K562 (cell line): ENCODE data around the gene CCDC106. TPM values are rescaled to one million over a fixed set of nuclear protein-coding genes. Genes with fewer than 3 reads are reported as not detected.

Experiments used
- AFF4 ChIP-seq: sonication (generic); formaldehyde crosslinking; IDR thresholded peaks from 2 replicates; pipeline ENCODE4 v1.8.0; 2023; ENCODE audit warnings: mild to moderate bottlenecking, missing genetic modification reagents
- HDAC6 ChIP-seq: IDR thresholded peaks from 2 replicates; pipeline ENCODE4 v1.6.1; 2012; ENCODE audit warnings: low read depth, mild to moderate bottlenecking, control low read depth, inconsistent platforms, low read length, moderate library complexity
- HDAC8 ChIP-seq: fragments of 450-650 bp; IDR thresholded peaks from 2 replicates; pipeline ENCODE4 v1.6.1; 2016; ENCODE audit warnings: mild to moderate bottlenecking, missing genetic modification characterization, moderate library complexity, missing compliant biosample characterization
- HOXB6 ChIP-seq: fragments of 250-450 bp; sonication (Bioruptor Pico); IDR thresholded peaks from 2 replicates; pipeline ENCODE4 v1.5.1; 2022; ENCODE audit warnings: mild to moderate bottlenecking, borderline replicate concordance
- RB1 ChIP-seq: fragments of 450-650 bp; IDR thresholded peaks from 2 replicates; pipeline ENCODE4 v1.6.1; 2017; ENCODE audit warnings: low read depth, mild to moderate bottlenecking
- RBM39 ChIP-seq: fragments of 200-400 bp; formaldehyde crosslinking; optimal IDR thresholded peaks from 2 replicates; pipeline ENCODE3; 2018; ENCODE audit warnings: low read depth, low read length
- SMAD4 ChIP-seq: fragments of 250-450 bp; sonication (Bioruptor Pico); conservative IDR thresholded peaks from 2 replicates; pipeline ENCODE4 v1.8.0; 2021; ENCODE audit warnings: inconsistent platforms, mild to moderate bottlenecking, moderate library complexity
- TAF1 ChIP-seq: IDR thresholded peaks from 2 replicates; pipeline ENCODE4 v1.6.1; 2011; ENCODE audit warnings: mild to moderate bottlenecking, low read length, moderate library complexity; ENCODE audit not compliant: insufficient read depth, control insufficient read depth, severe bottlenecking; ENCODE audit errors: extremely low read depth
- U2AF1 ChIP-seq: fragments of 200-400 bp; formaldehyde crosslinking; optimal IDR thresholded peaks from 2 replicates; pipeline ENCODE3; 2017; ENCODE audit warnings: mild to moderate bottlenecking, low read depth, low read length, moderate library complexity
- ZNF124 ChIP-seq: sonication (generic); formaldehyde crosslinking; IDR thresholded peaks from 2 replicates; pipeline ENCODE4 v1.8.1; 2022; ENCODE audit warnings: missing genetic modification reagents
- polyA plus RNA-seq, 8 experiments: library from polyadenylated mRNA; depleted of rRNA in 4 of 8; stranded (reverse) in 5 of 8; unstranded in 3 of 8; fragments of >200 nt; fragmentation: Nextera tagmentation in 2 of 8; fragmentation: Illumina TruSeq in 1 of 8; extraction: Ambion mirVana in 2 of 8; extraction: Trizol in 1 of 8; gene quantifications; 2 replicates each; pipeline versions ENCODE4 v1.2.1 to v1.2.3, GENCODE V29; 2011 to 2014; ENCODE audit warnings: inconsistent platforms in 1 of 8, missing spikeins in 1 of 8
- total RNA-seq, 7 experiments: library from RNA; depleted of rRNA in 6 of 7; stranded (reverse); fragments of >200 nt in 6 of 7; fragmentation: Illumina TruSeq in 2 of 7; extraction: Trizol in 2 of 7; gene quantifications; 2 replicates each; pipeline versions ENCODE4 v1.2.1 to v1.2.3, GENCODE V29; 2011 to 2021; ENCODE audit warnings: low replicate concordance in 1 of 7
- TF ChIP-seq, protein P1 (sequence below): fragments of 450-650 bp; IDR thresholded peaks from 2 replicates; pipeline ENCODE4 v1.6.1; 2016; ENCODE audit warnings: missing biosample characterization, missing genetic modification characterization
- TF ChIP-seq, protein P2 (sequence below): fragments of 250-450 bp; sonication (Bioruptor Pico); IDR thresholded peaks from 2 replicates; pipeline ENCODE4 v1.4.0; 2020; ENCODE audit warnings: mild to moderate bottlenecking, moderate library complexity
- TF ChIP-seq, protein P3 (sequence below), 2 experiments: IDR thresholded peaks; 2 replicates each; pipeline ENCODE4 v1.6.1; 2012; ENCODE audit warnings: improper control_type of control experiment in 2 of 2, low read depth in 2 of 2, low read length in 2 of 2, borderline replicate concordance in 1 of 2

The CCDC106 gene
- total and polyA plus RNA-seq, 9 of the 15 experiments (the other 6 are each of a cell fraction or from before 2014, with no cell fraction given), result 0.10 to 27.5 (median 15.0) TPM; not detected in 1

DNA sequence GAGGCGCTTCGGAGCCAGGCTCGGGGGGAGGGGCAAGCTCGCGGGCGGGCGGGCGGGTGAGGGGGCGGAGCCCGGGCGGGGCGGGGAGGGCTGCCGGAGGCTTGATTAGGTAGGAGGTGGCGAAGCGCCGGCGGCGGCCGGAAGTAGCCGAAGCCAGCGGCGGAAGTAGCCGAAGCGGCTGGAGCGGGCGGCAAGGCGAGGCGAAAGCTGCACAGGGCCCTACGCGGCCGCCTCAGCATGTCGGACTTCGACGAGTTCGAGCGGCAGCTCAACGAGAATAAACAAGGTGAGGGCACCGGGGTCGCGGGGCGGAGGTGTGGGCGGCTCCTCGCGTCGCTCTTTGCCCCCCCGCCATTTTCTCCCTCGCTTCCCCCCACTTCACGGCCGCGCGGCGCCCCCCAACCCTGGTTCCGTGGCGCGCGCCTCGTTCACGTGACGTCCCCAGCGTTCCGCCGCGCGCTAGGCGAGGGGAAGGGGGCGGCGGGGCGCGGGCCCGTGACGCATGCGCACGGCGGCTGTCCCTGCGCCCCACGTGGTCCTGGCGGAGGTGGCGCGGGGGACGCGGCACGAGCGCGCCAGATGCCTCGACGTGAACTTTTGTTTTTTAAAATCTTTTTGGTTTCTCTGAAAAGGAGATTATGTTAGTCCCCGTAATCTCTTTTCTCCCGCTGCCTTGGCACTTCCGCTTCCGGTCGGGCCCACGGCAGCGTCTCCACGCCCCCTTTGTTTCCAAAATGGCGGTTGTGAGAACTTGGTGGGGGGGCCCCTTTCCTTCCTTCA lies 7.0 kb downstream of the CCDC106 start, which contains the start of gene U2AF2 (continued):
- TF ChIP-seq, protein P1, sequence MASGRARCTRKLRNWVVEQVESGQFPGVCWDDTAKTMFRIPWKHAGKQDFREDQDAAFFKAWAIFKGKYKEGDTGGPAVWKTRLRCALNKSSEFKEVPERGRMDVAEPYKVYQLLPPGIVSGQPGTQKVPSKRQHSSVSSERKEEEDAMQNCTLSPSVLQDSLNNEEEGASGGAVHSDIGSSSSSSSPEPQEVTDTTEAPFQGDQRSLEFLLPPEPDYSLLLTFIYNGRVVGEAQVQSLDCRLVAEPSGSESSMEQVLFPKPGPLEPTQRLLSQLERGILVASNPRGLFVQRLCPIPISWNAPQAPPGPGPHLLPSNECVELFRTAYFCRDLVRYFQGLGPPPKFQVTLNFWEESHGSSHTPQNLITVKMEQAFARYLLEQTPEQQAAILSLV (tag), result no peak
- TF ChIP-seq SMAD4 (CRISPR knock-in tag), result peak; percentile 59
- TF ChIP-seq ZNF124 (CRISPR knock-in tag), result no peak
- TF ChIP-seq, protein P2, sequence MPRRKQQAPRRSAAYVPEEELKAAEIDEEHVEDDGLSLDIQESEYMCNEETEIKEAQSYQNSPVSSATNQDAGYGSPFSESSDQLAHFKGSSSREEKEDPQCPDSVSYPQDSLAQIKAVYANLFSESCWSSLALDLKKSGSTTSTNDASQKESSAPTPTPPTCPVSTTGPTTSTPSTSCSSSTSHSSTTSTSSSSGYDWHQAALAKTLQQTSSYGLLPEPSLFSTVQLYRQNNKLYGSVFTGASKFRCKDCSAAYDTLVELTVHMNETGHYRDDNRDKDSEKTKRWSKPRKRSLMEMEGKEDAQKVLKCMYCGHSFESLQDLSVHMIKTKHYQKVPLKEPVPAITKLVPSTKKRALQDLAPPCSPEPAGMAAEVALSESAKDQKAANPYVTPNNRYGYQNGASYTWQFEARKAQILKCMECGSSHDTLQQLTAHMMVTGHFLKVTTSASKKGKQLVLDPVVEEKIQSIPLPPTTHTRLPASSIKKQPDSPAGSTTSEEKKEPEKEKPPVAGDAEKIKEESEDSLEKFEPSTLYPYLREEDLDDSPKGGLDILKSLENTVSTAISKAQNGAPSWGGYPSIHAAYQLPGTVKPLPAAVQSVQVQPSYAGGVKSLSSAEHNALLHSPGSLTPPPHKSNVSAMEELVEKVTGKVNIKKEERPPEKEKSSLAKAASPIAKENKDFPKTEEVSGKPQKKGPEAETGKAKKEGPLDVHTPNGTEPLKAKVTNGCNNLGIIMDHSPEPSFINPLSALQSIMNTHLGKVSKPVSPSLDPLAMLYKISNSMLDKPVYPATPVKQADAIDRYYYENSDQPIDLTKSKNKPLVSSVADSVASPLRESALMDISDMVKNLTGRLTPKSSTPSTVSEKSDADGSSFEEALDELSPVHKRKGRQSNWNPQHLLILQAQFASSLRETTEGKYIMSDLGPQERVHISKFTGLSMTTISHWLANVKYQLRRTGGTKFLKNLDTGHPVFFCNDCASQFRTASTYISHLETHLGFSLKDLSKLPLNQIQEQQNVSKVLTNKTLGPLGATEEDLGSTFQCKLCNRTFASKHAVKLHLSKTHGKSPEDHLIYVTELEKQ (CRISPR knock-in tag), result no peak
- TF ChIP-seq HDAC6, result no peak
- TF ChIP-seq U2AF1, result peak; percentile 85
- TF ChIP-seq, protein P3, sequence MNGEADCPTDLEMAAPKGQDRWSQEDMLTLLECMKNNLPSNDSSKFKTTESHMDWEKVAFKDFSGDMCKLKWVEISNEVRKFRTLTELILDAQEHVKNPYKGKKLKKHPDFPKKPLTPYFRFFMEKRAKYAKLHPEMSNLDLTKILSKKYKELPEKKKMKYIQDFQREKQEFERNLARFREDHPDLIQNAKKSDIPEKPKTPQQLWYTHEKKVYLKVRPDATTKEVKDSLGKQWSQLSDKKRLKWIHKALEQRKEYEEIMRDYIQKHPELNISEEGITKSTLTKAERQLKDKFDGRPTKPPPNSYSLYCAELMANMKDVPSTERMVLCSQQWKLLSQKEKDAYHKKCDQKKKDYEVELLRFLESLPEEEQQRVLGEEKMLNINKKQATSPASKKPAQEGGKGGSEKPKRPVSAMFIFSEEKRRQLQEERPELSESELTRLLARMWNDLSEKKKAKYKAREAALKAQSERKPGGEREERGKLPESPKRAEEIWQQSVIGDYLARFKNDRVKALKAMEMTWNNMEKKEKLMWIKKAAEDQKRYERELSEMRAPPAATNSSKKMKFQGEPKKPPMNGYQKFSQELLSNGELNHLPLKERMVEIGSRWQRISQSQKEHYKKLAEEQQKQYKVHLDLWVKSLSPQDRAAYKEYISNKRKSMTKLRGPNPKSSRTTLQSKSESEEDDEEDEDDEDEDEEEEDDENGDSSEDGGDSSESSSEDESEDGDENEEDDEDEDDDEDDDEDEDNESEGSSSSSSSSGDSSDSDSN (IDR thresholded peaks at IDR 0.05; ENCODE audit: borderline replicate concordance in 1 of 2, low read depth in 2 of 2, low read length in 2 of 2), result no peak
- TF ChIP-seq TAF1, result peak; percentile 73
- no peak for TF ChIP-seq AFF4
- no peak for TF ChIP-seq HOXB6 (CRISPR knock-in tag)
- peak; percentile 55; the same call in 1 of the 2 replicates for TF ChIP-seq RB1
- no peak for TF ChIP-seq RBM39
- TF ChIP-seq HDAC8 (tag), result peak; percentile 67; the same call in 1 of the 2 replicates
